GM19239 (cell line): Measurements from ENCODE around the gene CDH24.
"Not testable (repeated sequence)": the region's sequence is repeated elsewhere in the genome, so short reads cannot be mapped to it uniquely, and the experiment has no call there.

ENCODE experiments used
- DNase-seq: peaks from one replicate; pipeline ENCODE4 v3.0.0; 2011; ENCODE audit warnings: low spot score; ENCODE audit not compliant: insufficient read length
- FAIRE-seq: peaks from 2 replicates; lab custom pipeline; 2011; peaks lifted over from hg19 to GRCh38; lab: Jason Lieb, UNC

Gene CDH24

DNA sequence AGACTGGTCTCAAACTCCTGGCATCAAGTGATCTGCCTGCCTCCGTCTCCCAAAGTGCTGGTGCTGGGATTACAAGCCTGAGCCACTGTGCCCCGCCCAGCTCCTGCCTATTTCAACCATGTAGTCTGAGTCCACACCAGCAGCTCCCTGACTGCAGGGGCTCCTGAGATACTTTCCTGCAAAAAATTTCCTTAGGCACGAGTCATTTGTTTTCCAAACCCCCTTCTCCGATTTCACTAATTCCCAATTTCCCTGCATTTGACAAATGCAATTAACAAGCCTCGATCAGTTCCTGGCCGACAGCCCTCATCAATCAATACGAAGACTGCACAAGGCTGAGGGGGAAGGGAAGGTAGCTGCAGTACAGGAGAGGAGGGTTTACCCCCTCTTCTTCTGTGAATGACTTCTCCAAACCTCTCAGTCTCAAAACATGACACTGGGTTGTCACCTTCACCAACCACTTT, 32.7 kb downstream of the CDH24 start:
- FAIRE-seq (no peak), DNase-seq (no peak)

DNA sequence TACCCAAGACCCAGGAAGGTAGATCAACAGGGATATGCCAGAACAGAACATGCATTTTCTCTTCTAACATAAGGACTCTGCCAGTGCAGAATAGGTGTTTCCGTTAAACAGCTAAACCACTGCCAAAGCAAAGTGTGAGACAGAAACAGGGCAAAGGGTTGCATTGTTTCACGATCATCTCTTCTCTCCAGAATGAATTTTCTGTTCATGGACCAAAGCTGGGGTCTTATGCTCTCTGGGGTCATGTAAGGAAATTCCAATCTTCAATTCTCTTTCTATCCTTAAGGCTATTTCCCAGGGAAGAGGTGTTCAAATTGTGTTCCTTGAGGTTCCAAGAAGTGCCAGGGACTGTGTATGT, 33.5 kb downstream of the CDH24 start:
- FAIRE-seq (no peak), DNase-seq (no peak)

GRCh38 chr14:23023022-23023794, 34.1 kb downstream of the CDH24 start:
- no peak for DNase-seq
- no peak for FAIRE-seq

- FAIRE-seq (no peak), DNase-seq (no peak)
Observed at GRCh38 chr14:23021889-23022442, 35.4 kb downstream of the CDH24 start.

DNA sequence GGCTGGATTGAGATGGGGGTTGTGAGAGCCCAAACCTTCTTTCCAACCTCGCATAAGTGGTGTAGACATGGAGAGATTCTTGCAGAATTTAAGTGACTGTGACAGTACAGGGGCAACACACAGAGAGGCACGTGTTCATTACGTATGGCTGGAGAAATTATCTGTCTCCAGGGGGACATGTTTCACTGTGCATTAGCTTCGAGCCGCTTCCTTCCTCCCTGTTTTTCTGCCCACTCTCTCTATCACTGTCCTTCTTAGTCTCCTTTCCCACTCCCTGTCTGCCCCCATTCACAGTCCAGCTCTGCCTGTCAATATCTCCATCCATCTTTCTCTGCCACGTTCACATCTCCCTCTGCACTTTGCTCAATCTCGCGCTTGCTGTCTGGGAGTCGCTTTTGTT, 35.9 kb downstream of the CDH24 start:
- FAIRE-seq (no peak), DNase-seq (no peak)

- no peak for DNase-seq
- no peak for FAIRE-seq
Observed at GRCh38 chr14:23020143-23021128, 36.9 kb downstream of the CDH24 start.

DNA sequence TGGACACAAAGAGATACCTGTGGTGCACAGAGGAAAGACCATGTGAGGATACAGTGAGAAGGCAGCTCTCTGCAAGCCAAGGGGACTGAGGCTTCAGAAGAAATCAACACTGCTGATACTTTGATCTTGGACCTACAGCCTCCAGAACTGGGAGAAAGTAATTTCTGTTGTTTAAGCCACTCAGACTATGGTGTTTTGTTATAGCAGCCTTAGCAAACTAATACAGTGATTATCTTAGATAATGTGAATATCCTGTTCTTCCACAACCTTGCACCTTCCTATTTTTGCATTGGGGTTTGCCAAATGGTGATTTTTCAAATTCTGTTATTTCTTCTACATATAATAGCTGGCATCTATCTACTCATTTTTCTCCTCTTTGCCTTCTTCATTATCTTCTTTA, 39.2 kb downstream of the CDH24 start:
- FAIRE-seq, result no peak

DNA sequence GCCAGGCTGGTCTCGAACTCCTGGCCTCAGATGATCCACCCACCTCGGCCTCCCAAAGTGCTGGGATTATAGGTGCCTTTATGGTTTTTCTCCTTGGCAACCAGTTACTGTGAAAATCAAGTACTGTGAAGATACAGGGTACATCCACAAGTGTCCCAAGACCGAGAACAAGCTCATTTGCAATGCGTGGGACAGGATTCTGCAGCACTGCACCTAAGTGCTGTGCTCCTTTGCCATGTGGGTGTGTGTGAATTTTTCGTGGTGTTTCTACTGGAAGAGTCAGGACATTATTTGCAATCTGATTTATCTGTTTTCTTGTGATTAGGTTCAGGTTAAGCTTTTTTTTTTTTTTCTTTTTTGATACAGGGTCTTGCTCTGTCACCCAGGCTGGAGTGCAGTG, 40.2 kb downstream of the CDH24 start:
- no peak for FAIRE-seq
- no peak for DNase-seq

More for the DNA sequence above, 39.2 kb downstream of the CDH24 start:
- DNase-seq, result no peak

DNA sequence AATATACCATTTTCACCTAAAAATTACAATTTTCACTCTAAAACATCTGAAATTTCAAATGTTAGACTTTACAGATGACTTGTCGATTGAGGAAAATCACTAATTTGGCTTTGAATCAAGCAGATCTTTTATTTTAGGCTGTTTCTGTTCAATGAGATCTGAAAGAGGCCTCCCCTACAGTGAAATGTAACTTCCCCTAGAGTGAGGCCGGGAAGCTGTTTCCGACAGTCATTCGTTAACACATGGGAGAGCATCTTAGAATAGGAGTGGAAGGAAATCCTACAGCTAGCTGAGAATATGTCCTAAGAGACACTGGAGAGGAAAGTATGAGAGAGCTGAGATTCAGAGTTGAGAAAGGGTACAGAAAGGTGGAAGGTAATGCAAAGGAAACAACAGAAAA, 41.7 kb downstream of the CDH24 start:
- FAIRE-seq (no peak), DNase-seq (no peak)

- not testable (repeated sequence) for DNase-seq, FAIRE-seq
Observed at GRCh38 chr14:23013749-23014054, 43.6 kb downstream of the CDH24 start.

DNA sequence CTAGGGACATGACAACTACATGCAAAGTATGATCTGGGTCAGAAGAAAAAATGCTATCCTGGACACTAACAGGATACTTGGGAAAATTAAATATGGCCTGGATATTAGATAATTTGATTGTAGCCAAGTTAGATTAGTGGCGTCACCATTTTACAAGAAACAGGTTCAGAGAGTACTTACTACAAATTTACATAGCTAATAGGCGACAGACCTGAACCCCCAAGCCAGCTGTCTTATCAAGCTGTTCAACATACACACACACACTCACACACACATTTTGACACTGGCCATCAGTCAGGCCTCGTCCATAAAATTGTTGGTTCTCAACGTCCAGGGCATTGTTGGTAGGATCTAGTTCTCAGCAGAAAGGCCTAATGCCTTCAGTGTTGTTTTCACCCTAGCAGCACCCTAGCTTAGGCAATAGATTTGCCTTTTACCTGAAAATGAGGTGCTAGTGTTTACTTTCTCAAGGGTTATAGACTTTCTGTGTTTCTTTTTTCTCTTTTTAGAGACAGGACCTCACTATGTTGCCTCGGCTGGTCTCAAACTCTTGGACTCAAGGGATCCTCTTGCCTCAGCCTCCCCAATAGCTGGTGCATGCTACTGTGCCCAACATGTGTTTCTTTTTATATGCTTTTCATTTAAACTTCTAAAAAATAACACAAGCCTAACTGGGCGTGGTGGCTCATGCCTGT, 44.1 kb downstream of the CDH24 start:
- DNase-seq (no peak), FAIRE-seq (no peak)

DNA sequence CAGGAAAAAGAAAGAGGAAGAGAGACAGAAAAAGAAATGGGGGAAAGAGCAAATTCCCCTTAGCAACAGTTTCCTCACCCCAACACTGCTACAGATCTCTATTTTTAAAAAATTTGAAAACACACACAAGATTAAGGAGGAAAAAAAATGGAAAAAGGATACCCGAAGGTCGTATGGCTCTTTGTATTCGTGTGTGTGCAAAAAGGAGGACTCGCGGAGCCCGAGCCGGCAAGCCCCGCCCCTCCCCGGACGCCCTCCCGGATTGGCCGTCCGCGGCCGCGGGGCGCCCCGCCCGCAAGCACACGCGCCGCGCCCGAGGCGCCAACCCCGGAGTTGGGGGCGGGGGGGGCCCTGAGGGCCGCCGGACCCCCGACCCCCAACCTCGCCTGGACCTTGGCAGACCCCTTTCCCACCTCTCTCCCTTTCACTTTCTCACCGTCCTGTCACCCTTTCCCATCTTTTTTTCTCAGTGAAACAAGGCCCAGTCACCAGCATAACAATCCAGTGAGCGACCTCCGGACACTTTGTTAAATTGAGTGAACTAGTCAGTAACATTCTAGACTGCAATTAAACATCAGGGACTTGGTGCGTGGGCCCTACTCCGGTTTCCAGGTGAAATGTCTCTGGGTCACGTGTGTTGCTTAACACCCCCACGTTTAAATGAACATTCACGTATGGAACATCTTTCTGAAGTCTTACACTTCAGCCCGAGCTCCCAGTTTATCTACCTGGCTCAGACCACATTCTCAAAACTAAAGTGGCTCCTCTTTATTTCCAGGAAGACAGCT, 47.2 kb downstream of the CDH24 start, which contains the start of gene C14orf93:
Gene C14orf93 (minus strand): TSS at position 205 of the 788 bp plus-strand sequence. CDS start 11,120 bp downstream, outside the sequence.
- DNase-seq (peak; percentile 83), FAIRE-seq (peak; percentile 62)

GRCh38 chr14:23009483-23009938, 47.8 kb downstream of the CDH24 start:
- DNase-seq, result no peak
- no peak for FAIRE-seq

- no peak for FAIRE-seq
- DNase-seq, result no peak
Observed at GRCh38 chr14:23008831-23009230, 48.5 kb downstream of the CDH24 start.

- FAIRE-seq (peak; percentile 90), DNase-seq (peak; percentile 83)
Observed at GRCh38 chr14:23006544-23007419, 50.5 kb downstream of the CDH24 start.

DNA sequence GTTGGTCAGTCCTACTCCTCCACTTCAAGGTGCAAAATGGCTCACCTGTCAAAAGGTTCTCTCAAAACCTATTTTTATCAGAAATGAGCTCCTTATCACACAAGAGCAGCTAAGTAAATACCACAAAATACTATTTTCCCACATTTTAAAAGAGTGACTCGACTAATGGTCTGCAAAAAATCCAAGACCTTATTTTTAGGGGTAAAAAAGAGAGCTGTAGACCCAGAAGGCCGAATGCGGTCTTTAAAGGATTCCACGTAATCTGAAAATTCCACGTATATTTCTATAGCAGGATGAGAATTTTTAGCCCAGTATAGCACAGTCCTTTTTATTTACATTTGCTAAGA, 51.2 kb downstream of the CDH24 start:
- no peak for FAIRE-seq
- no peak for DNase-seq

- FAIRE-seq, result no peak
- no peak for DNase-seq
Observed at GRCh38 chr14:23005451-23006187, 51.7 kb downstream of the CDH24 start.

DNA sequence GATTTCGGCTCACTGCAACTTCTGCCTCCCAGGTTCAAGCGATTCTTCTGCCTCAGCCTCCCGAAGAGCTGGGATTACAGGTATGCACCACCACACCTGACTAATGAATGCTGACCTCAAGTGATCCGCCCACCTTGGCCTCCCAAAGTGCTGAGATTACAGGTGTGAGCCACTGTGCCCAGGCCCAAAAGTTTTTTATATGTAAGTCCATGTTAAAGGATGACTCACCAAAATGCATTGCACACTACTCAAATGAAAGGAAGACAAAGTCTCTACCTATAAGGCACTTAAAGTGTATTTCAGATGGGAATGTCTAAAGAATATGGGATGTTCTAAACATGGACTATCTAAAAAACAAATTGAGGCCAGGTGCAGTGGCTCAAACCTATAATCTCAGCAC, 53.0 kb downstream of the CDH24 start:
- not testable (repeated sequence) for DNase-seq, FAIRE-seq
